NK-92 (cell line): ENCODE results near the gene ADNP.
"Not testable (repeated sequence)": the region's sequence is repeated elsewhere in the genome, so short reads cannot be mapped to it uniquely, and the experiment has no call there.

ENCODE experiments used
- DNase-seq: peaks from one replicate; lab custom pipeline; 2025; ENCODE audit not compliant: unreplicated experiment; lab: John Stamatoyannopoulos, UW

The ADNP gene

GRCh38 chr20:50903353-50904051 is 27.7 kb downstream of the ADNP start:
- no peak for DNase-seq

GRCh38 chr20:50901301-50901700 is 29.9 kb downstream of the ADNP start:
- no peak for DNase-seq

GRCh38 chr20:50900261-50900660 is 31.0 kb downstream of the ADNP start:
- DNase-seq = no peak

- no peak for DNase-seq
These were observed 32.8 kb downstream of the ADNP start for GRCh38 chr20:50898475-50898874.

GRCh38 chr20:50895111-50895830 is 36.0 kb downstream of the ADNP start:
- DNase-seq = no peak

GRCh38 chr20:50893620-50894019 is 37.6 kb downstream of the ADNP start:
- DNase-seq = no peak

GRCh38 chr20:50892394-50892793 is 38.8 kb downstream of the ADNP start:
- DNase-seq = no peak

GRCh38 chr20:50891138-50891537 is 40.1 kb downstream of the ADNP start:
- DNase-seq = no peak

GRCh38 chr20:50887576-50887975 is 43.7 kb downstream of the ADNP start:
- DNase-seq = no peak

- no peak for DNase-seq
These were observed 45.0 kb downstream of the ADNP start for GRCh38 chr20:50886184-50886790.

- DNase-seq = no peak
These were observed 45.5 kb downstream of the ADNP start for GRCh38 chr20:50885781-50886180.

- no peak for DNase-seq
These were observed 46.2 kb downstream of the ADNP start for GRCh38 chr20:50885068-50885467.

GRCh38 chr20:50883856-50884255 is 47.4 kb downstream of the ADNP start:
- DNase-seq = no peak

- DNase-seq = not testable (repeated sequence)
These were observed 49.3 kb downstream of the ADNP start for GRCh38 chr20:50881759-50882424.

- no peak for DNase-seq
These were observed 51.3 kb downstream of the ADNP start for GRCh38 chr20:50879649-50880550.

GRCh38 chr20:50877232-50877743 is 53.9 kb downstream of the ADNP start:
- no peak for DNase-seq

- DNase-seq = no peak
These were observed 54.4 kb downstream of the ADNP start for GRCh38 chr20:50876816-50877215.

- no peak for DNase-seq
These were observed 55.1 kb downstream of the ADNP start for GRCh38 chr20:50876063-50876685.

- no peak for DNase-seq
These were observed 56.2 kb downstream of the ADNP start for GRCh38 chr20:50874758-50875665.
